Activated T-cell treated with anti-CD3 and anti-CD28 coated beads for 48 hours (primary cell): Measurements from ENCODE around the gene FBRS.
"Not testable (repeated sequence)": the region's sequence is repeated elsewhere in the genome, so short reads cannot be mapped to it uniquely, and the experiment has no call there.

Experiments used
- DNase-seq: peaks from one replicate; pipeline ENCODE4 v3.0.0-alpha.2; 2020; ENCODE audit warnings: low read depth

FBRS gene

GRCh38 chr16:30698816-30699614, 40.8 kb downstream of the FBRS start, which contains the start of gene SRCAP:
SRCAP (plus strand) TSS chr16:30699171; CDS start chr16:30700825, 1,654 bp downstream.
- DNase-seq = peak; percentile 89

- no peak for DNase-seq
Measured at GRCh38 chr16:30699615-30700099, 41.4 kb downstream of the FBRS start.

- DNase-seq = no peak
Measured at GRCh38 chr16:30700491-30700890, 42.3 kb downstream of the FBRS start.

- DNase-seq = no peak
Measured at GRCh38 chr16:30700971-30701370, 42.7 kb downstream of the FBRS start.

- DNase-seq = not testable (repeated sequence)
Measured at GRCh38 chr16:30703071-30703470, 44.8 kb downstream of the FBRS start.

GRCh38 chr16:30703971-30704370, 45.7 kb downstream of the FBRS start:
- no peak for DNase-seq

- DNase-seq = no peak
Measured at GRCh38 chr16:30706046-30706445, 47.8 kb downstream of the FBRS start.

- no peak for DNase-seq
Measured at GRCh38 chr16:30710971-30711370, 52.7 kb downstream of the FBRS start.

- no peak for DNase-seq
Measured at GRCh38 chr16:30711712-30712111, 53.5 kb downstream of the FBRS start.

GRCh38 chr16:30715750-30716445, 57.7 kb downstream of the FBRS start:
- DNase-seq = peak; percentile 26

GRCh38 chr16:30720086-30720485, 61.9 kb downstream of the FBRS start:
- DNase-seq = no peak
